NT2/D1 (cell line): ENCODE results near the gene RBM12.

ENCODE experiments used
- SUZ12 ChIP-seq: IDR thresholded peaks from 2 replicates; pipeline ENCODE4 v1.6.1; 2011; ENCODE audit not compliant: insufficient read length, insufficient read depth; ENCODE audit errors: extremely low read depth
- YY1 ChIP-seq: IDR thresholded peaks from 2 replicates; pipeline ENCODE4 v1.6.1; 2011; ENCODE audit not compliant: insufficient read length, insufficient read depth
- ZNF274 ChIP-seq: IDR thresholded peaks from 2 replicates; pipeline ENCODE4 v1.6.1; 2011; ENCODE audit warnings: mild to moderate bottlenecking, low read depth, low read length

DNA sequence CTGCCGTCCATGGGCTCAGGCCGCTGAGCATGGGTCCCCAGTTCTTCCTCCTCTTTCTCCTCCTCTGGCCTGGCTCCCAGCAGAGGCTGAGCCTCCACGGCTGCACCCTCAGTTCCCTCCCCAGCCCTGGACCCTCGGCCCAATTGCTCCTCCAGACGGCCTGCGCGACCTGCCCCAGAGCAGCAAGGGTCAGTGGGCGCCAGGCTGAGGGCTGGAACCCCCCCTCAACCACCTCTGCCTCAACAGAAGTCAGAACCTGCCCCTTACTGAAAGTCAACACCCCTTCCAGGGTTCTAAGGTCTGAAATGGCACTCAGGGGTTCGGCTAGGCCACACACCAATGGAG lies 65.0 kb downstream of the RBM12 start:
- TF ChIP-seq YY1: no peak
- no peak for TF ChIP-seq ZNF274
- no peak for TF ChIP-seq SUZ12
